Activated gamma-delta T cell treated with Interleukin-2 at 50 U/mL for 16 hours (primary cell): ENCODE results near the gene PLXNB3.
"Not testable (repeated sequence)": the region's sequence is repeated elsewhere in the genome, so short reads cannot be mapped to it uniquely, and the experiment has no call there.

Source experiments
- DNase-seq: peaks from one replicate; pipeline ENCODE4 v3.0.0-alpha.2; 2020

Gene PLXNB3

DNA sequence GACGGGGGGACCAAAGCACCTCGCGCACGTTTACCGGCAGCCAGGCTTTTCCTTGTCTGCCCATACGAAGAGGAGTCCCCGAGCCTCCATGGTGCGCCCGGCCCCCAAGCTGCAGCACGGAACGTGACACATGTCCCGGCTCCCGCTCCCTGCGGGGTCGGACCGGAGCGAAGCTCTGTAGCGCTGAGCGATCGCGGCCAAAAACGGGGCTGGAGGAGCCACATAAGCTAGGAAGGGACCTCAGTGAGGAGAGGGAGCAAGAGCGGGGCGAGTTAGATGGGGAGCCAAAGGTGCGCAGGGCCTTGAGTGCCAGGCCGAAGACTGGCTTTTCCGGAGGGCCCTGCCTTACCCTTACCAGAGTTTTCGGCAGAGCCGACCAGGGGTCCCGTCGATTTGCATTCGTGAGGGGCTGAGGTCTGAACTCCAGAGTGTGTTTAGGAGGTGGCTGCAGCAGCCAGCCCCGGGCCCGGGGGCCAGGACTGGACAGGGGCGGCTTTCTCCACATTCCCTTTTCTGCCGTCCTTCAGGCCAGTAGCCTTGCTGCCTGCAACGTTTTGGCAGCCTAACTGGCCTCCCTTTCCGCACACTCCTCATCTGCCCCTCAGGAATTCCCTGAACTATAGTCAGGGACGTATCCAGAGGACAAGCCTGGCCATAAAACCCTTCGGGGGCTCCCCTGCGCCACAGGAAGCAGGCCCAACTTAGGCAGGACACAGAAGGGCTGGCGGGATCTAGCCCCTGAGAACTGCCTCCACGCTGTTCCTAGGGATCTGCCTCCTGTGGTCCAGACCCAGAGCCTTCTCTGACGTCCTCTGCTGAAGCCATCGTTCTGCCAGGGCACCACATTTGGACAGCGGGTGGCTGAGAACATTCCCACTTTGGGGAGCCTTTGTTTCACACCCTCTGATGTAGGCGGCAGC lies 31.1 kb downstream of the PLXNB3 start:
- peak; percentile 15 for DNase-seq

DNA sequence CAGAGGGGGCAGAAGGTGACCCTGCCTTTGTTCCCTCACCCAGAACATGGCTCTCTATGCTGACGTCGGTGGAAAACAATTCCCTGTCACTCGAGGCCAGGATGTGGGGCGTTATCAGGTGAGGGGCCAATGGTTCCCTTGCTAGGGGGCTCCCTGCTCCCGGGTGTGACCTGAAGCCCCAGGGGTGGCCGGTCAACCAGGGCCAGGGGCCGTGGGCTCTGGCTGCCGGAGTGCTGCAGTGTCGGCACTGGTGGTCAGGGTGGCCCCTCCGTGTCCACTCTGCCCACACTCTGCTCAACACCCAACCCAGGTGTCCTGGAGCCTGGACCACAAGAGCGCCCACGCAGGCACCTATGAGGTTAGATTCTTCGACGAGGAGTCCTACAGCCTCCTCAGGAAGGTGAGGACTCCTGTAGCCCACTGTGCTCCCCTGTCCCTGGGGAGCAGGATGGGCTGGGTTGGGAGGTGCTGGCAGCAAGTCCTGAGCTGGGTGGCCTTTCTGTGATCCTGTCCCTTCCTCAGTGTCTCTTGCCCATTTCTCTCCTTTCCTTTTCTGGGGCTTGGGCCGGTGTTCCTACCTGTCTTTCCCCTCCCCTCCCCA lies 33.5 kb downstream of the PLXNB3 start:
- no peak for DNase-seq

DNA sequence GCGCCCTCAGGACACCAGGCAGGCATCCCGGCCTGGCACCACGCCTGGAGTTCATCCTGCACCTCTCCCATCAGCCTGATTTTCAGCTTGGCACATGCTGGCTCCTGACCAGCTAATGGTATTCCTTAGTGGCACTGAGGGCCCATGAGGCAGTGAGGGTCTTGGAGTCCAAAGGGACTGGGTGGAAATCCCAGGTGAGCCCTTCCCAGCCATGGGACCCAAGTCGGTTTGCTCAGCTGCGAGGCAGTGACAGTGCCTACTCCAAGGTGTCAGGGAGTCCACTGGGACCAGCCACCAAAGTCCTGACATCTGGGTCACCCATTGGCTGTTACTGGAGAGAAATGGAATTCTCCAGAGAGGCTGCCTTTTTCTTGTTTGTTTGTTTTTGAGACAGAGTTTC lies 35.3 kb downstream of the PLXNB3 start:
- no peak for DNase-seq

DNA sequence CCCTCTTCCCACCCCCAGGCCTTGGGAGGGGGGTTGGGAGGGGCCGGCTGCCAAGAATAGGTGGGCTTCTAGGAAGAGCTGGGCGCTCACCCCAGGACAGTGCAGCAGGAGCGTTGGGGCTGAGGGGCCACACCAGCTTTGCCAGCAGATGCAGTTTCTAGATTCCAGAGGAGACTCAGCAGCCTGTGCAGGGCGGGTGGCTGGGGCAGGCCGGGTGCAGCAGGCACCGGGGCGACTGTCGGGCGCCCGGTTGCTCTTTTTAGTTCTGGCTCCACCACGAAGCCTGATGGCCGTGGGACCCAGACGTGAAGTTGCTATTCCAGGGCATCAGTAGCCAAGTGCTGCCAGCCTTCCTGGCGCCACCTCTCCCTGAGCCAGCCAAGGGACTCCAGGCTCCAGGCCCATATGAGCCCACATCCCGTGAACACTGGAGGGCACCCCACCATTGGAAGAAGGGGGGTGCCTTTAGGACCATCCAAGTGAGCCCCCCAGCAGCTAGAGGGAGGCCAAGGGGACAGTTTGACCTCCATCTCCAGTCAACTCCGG lies 36.2 kb downstream of the PLXNB3 start:
- no peak for DNase-seq

DNA sequence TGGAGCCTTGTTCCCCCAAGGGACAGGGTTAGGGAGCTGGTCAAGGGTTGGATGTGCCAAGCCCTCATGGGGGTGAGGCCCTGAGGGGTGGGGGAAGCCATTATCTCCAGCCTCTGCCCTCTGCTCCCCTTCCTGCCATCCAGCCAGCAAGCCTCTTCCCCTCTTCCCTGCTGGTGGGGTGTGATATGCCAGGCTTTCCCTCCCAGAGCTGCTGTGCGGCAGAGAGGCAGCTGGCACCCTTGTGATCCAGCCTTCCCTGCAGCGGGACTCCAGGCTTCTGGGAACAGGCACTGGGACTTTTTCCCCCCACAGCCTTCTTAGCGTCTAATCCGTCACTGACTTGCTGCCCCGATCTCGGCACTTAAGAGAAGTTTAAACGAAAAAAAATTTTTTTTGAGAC lies 36.7 kb downstream of the PLXNB3 start:
- no peak for DNase-seq

DNA sequence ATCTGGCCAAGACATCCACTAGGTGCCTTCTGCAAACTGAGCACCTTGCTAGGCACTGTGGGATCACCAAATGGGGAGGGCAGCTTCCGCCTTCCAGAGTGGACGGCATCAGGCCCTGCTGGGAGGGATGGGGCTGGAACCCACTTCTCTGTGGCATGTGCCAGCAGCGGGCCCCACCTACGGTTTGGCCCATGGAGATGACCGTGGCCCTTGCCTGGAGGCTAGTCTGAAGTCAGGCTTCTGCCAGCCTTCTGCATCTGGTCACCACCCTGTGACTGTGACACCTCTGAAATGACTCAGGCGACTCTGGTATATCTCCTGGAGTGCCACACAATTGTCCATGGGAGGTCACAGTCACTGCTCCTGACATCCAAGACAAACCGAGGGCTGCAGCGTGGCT lies 37.6 kb downstream of the PLXNB3 start:
- DNase-seq: no peak

DNA sequence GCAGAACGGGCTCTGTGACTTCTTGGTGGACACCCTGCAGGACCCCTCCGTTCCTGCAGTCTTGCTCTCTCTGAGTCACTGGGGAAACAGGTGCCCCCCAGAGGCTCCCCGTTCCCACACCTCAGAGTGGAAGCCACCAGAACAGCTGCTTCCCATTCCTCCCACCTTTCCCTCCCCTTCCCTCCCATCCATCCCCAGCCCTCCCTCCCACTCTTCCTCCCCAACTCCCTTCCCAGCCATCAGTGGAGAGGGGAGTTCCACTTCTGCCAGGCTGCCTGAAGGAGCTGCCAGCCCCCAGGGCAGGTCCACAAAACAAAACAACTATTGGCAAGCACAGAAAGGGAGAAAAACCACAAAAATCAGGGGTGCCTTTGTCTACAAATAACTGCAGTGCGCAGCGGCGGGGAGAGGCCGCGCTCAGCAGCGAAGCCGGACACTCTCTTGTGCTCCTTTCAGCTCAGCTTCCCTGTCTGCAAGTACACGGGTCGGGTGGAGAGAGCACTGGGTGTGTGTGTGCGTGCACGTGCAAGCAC lies 38.5 kb downstream of the PLXNB3 start:
- no peak for DNase-seq

DNA sequence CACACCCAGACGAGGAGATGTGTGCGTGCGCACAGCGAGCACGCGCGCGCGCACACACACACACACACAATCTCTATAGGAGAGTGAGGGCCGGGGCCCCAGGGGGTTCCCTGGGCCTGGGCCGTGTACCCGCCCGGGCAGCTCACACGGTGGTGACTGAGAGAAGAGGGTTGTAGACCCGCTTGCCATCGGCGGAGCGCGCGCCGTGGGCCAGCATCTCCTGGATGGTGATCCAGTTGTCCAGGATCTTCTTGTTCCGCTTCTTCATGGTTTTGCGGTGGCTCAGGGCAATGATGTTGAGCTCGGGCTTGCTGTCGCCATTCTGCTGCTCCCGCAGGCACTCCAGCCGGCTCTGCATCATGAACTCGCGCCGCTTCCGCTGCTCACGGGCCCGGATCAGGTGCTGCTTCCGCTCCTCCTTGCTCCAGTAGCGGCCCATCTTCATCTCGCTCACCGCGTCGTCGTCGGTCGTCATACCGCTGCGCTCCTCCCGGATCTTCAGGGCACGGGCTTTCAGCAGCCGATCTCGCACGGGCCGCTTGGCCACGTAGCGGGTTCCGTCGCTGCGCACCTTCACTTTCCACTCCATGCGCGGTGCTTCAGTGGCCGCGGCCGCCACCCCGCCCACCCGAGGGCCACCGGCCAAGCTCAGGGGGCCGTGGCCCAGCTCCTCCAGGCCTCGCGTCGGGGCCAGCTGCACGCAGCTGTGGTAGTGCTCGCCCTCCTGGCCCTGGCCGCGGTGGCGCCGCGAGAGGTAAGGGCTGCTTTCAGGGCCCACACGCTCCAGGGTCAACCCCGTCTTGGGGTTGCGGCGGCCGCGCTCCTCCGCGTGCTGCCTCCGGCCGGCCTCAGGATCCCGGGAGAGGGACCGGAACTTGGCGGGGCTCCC lies 39.4 kb downstream of the PLXNB3 start:
- no peak for DNase-seq

DNA sequence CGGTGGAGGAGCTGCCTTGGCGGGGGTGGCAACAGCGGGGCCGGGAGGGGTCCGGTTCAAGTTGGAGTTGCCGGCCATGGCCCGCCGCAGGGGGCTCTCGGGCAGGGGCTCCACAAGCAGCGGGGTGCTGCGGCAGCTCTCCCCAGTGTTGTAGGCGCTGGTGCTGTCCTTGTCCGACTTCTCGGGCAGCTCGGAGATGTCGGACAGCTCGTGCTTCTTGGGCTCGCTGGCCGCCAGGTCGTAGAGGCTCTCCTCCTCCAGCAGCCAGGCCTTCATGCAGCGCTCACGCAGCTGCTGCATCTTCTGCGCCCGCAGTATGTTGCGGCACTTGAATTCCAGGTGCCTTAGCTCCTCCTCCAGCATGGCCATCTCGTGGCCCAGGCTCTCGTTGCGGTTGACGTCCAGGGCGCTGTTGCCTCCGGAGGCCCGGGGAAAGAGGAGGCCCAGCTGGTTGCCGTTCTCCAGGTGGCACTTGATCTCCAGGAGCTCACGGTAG lies 40.1 kb downstream of the PLXNB3 start:
- DNase-seq: no peak

DNA sequence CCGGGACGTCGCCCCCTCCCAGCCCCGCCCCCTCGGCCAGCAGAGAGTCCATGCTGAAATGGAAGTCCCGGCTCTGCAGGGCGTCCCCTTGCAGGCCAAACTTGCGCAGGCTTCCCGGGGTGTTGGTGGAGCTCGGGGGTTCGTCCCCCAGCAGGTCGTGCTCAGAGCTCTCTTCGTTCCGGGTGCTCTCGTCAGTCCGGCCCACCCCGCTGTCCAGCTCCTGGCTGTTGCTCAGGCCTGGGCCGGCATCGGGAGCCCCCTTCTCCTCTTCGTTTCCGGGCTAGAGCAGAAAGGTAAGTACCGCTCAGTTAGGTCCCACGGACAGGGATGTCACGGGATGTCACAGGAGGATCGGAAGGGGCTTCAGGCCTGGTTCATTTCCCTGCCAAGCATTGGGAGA lies 40.6 kb downstream of the PLXNB3 start:
- no peak for DNase-seq

DNA sequence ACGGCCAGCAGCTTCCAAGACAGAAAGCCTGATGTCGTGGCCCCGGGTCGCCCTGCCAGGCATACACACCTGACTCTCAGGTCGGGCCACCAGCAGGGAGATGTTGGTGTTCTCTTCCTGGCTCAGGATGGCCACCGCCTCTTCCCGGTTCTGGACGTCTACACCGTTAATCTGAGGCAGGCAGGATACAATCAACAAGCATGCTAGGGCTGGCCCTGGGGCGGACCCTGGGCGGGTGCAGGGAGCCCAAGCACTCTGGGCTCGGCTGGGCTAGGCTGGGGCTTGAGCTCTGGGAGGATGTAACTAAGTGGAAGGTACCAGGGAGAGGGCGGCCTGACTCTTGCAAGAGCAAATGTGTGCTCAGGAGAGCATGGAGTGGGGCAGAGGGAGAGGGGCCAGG lies 41.4 kb downstream of the PLXNB3 start:
- no peak for DNase-seq

DNA sequence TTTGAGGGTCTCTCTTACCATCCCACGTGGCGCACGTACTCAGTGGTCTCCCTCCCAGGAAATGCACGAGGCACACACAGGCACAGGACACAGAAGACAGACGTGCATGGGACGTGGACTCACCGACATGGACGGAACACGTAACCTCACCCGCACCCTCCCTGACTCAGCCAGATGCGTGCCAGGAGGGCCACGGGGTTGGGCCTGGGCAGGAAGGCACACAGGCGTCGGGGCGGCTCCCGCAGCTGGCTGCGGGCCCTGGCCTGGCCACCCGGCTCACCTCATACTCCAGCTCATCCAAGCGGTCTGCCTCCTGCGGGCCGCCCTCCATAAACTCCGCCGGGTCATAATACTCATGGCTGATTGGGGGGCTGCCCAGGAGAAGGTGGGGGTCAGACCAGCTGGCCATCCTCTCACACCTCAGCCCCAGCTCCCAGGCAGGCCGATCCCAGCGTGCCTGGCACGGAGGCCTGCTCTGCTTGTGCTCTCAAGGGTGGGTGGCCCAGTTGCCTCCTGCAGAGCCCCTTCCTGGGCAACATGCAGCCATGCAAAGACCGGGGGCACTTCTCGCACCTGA lies 43.0 kb downstream of the PLXNB3 start:
- no peak for DNase-seq

DNA sequence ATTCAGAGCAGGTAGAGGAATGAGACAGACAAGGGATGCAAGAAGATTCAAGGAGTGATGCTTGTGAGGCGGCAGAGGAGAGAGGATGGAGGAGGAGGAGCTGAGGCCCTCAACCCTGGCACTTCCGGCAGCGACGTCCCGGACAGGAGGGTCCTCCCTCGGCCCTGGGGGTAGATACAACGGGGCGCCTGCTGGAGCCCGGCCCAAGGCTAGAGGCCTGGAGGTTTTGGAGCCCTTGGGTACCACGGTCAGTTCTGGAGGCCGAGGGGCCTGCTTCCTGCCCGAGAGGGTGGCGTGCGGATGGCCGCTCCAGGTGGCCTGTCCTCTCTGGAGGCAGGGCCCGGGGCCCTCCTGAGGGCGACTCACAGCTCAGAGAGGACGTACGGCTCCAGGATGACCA lies 43.9 kb downstream of the PLXNB3 start:
- DNase-seq: no peak

DNA sequence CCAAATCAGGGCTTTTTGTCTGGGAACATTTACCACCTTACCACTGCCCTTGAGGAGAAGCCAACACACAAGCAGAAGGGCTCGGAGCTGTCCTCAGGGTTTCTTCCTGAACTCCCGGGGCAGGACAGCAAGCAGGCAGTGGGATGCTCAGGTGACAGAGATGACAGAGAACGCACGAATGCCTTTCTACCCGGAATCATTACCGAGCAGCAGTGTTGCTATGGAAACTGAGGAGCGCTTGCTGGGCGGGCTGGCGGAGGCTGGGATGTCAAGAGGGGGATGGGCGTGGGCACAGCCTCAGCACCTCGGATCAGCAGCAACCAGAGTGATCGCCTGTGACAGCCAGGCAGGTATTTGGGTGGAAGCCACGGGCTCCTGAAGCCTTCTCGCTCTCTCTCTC lies 48.2 kb downstream of the PLXNB3 start:
- DNase-seq: no peak

DNA sequence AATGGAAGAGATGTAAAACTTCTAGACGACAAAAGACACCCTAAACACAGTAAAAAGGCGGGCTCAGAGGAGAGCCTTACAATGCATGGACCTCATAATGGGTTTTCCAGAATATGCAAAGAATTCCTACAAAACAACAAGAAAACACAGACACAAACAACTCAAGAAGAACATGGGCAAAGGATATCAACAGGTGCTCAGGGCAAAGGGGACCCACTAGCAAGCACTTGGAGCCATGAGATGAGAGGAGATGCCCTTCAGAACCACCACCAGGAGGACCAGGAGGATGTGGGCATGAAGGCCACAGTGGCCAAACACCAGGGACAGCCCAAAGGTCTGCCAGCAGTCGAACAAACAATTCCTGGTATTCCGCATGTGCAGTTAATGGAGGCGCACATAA lies 49.1 kb downstream of the PLXNB3 start:
- no peak for DNase-seq

DNA sequence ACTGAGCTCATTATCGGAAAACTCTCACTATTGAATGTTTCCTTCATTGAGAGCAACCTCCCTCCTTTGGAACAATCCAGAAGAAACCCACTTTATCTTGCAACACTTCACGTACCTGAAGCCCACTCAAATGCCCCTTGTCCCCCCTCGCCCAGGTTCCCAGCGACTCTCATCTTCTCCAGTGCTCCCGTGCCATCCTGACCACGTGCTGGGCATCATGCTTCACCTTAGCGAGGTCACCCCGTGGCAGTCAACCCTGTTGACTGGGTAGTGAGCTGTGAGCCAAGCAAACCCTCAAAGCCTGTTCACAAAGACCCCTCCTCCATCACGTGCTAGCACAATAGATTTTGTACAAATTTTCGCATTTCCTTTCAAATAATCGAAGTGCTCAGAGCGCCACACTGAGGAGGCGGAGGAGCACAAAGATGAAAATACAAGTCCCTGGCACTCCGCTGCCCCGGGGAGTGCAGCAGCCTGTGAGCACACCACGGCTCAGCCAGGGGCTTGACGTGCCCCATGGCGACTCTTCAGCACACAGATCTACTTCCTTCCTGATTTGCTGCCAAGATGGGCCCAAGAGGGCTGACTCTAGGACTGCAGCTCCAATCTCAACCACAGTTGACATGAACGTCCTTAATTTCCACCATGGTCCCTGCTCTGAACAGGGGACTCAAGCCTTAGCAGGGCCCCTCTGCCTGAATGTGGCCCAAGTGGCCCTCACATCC lies 50.7 kb downstream of the PLXNB3 start:
- DNase-seq: no peak

DNA sequence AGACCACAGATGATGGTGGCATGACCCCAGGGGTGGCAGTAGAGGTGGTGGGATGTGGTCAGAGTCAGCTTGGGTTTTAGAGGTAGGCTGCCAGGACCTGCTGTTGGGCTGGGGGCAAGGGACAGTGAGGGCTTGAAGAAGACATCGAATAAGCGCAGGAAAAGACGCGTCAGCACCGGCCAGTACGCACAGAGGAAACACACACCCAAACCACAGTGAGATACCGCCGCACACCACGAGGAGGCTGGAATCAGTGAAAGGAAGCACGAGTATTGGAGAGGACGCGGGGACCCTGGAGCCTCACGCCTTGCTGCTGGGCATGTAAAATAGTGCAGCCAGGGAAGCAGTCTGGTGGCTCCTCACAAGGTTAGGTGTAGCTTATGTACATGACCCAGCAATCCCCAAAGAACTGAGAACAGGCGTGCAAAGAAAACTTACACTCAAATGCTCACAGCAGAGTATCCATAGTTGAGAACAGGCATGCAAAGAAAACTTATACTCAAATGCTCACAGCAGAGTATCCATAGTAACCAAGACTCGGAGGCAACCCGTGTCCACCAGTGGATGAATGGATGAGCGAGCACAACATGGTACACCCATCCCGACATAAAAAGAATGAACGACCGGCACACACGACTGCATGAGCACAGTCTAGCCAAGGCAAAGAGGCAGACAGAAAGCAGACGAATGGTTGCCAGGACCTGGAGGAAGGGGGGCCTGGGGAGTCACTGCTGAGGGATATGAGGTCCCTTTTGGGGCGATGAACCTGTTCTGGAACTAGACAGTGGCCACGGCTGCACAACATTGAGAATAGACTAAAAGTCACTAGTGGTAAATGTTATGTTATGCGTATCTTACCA lies 53.0 kb downstream of the PLXNB3 start:
- peak; percentile 34 for DNase-seq

DNA sequence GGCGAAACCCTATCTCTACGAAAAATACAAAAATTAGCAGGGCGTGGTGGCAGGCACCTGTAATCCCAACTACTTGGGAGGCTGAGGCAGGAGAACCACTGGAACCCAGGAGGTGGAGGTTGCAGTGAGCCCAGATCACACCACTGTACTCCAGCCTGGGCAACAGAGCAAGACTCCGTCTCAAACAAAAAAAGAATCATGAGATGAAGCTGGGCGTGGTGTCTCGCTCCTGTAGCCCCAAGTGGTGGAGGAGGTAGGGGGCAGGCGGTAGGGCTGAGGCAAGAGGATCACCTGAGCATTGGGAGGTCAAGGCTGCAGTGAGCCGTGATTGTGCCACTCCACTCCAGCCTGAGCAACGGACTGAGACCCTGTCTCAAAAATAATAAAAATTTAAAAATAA lies 54.0 kb downstream of the PLXNB3 start:
- DNase-seq: not testable (repeated sequence)

DNA sequence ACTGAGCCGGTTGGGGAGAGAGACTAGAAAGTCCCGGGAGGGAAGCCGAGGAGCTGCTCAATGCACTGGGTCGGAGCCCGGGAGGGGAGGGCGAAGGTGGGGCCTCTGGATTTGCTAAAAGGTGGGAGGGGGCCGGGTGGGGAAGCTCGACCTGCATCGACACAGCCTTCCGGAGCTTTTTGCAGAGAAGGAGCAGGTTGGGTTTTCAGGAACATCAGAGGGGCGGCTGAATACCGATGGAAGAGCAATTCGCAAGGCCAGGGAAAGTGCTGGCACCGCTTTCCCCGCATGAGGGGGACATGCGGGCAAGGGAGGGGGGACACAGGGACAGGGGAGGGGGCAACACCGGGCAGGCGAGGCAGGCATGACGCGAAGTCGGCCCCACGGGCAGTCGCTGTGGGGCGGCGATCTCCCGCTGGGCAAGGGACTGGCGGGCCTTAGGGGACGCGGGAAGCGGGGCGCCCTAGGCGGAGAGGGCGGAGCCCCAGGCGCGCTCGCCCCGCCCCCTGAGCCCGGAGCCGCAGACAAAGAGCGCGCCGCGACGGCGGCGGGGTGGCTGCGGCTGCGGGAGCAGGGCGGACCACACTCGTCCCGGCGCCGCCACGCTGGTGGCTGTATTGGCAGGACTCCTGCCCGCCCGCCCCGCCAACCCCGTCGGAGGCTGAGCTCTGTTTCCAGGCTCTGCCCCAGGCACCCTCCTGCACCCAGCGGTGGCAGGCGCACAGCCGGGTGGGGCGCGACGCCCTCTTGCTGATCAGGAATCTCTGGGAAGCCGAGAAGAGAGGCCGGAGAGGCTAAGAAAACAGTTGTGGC lies 54.7 kb downstream of the PLXNB3 start:
- peak; percentile 50 for DNase-seq
